ENCODE measurements around the gene EAF1.

The EAF1 gene

DNA sequence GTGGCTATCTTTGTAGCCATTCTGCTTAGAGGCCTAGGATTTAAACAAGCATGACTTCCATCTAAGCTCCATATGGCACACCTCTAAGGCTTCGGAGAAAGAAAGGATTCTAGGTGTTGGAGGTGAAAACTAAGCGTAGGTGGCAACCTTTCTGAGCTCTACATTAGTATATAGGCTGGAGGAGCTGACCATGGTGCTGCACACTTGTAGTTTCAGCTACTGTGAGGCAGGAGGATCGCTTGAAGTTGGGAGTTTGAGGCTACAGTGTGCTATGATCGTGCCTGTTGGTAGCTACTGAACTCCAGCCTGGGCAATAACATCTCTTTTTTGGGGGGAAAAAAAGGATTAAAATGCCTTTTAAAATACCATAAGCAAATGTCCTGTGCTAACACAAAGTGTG is 7.4 kb downstream of the EAF1 start:
- Histone ChIP-seq H3K4me3 (ENCODE audit: low read depth, low read length) (no peak overlapping the region), H3K27me3 (ENCODE audit: insufficient read depth, low read depth, severe bottlenecking) (no peaks in the 10 kb centered on the region), H3K27ac (no peak overlapping the region), H3K9me3 (ENCODE audit: severe bottlenecking) (no peaks in the 10 kb centered on the region), H3K36me3 (peaks cover 85% of the 10 kb centered on the region)
- no peak for DNase-seq
- TF ChIP-seq, protein P1, sequence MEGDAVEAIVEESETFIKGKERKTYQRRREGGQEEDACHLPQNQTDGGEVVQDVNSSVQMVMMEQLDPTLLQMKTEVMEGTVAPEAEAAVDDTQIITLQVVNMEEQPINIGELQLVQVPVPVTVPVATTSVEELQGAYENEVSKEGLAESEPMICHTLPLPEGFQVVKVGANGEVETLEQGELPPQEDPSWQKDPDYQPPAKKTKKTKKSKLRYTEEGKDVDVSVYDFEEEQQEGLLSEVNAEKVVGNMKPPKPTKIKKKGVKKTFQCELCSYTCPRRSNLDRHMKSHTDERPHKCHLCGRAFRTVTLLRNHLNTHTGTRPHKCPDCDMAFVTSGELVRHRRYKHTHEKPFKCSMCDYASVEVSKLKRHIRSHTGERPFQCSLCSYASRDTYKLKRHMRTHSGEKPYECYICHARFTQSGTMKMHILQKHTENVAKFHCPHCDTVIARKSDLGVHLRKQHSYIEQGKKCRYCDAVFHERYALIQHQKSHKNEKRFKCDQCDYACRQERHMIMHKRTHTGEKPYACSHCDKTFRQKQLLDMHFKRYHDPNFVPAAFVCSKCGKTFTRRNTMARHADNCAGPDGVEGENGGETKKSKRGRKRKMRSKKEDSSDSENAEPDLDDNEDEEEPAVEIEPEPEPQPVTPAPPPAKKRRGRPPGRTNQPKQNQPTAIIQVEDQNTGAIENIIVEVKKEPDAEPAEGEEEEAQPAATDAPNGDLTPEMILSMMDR (IDR thresholded peaks at IDR 0.05; ENCODE audit: low read depth, low read length): no peak

DNA sequence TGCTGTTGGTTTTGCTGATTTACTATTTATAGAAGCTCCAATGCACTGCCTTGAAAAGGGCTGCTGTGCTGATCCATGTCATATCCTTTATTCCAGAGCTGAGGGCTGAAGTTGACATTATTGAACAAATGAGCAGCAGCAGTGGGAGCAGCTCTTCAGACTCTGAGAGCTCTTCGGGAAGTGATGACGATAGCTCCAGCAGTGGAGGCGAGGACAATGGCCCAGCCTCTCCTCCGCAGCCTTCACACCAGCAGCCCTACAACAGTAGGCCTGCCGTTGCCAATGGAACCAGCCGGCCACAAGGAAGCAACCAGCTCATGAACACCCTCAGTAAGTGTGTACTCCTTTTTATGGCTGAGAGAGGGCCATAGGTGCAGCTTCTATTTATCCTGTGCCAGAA is 8.8 kb downstream of the EAF1 start:
- no peak overlapping the region for H3K27ac ChIP-seq
- H3K4me3 ChIP-seq (ENCODE audit: low read depth, low read length): no peak overlapping the region
- TF ChIP-seq, protein P1 (IDR thresholded peaks at IDR 0.05; ENCODE audit: low read depth, low read length): no peak
- H3K36me3 ChIP-seq: peaks cover 89% of the 10 kb centered on the region
- DNase-seq: no peak
- no peaks in the 10 kb centered on the region for H3K27me3 ChIP-seq (ENCODE audit: insufficient read depth, low read depth, severe bottlenecking)
- H3K9me3 ChIP-seq (ENCODE audit: severe bottlenecking): no peaks in the 10 kb centered on the region

DNA sequence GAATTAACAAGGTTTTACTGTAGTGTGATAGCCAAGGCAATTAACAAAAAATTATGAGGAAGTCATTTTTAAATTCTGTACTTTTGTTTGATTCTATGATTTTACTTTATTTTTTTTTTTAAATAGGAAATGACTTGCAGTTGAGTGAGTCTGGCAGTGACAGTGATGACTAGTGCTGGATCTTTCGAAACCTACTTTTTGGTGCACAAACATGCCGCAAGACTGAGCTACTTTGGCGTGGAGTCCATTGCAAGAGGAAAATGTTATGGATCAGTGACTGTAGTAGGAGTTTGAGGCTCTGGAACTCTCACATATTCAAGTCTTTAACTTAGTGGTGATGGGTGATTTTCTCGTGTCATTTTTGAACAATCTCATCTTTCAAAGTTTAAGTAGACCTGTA is 11.6 kb downstream of the EAF1 start:
- Histone ChIP-seq H3K27me3 (ENCODE audit: insufficient read depth, low read depth, severe bottlenecking) (no peaks in the 10 kb centered on the region), H3K36me3 (peaks cover 68% of the 10 kb centered on the region), H3K27ac (no peak overlapping the region), H3K4me3 (ENCODE audit: low read depth, low read length) (no peak overlapping the region), H3K9me3 (ENCODE audit: severe bottlenecking) (no peaks in the 10 kb centered on the region)
- TF ChIP-seq, protein P1 (IDR thresholded peaks at IDR 0.05; ENCODE audit: low read depth, low read length): no peak
- no peak for DNase-seq

DNA sequence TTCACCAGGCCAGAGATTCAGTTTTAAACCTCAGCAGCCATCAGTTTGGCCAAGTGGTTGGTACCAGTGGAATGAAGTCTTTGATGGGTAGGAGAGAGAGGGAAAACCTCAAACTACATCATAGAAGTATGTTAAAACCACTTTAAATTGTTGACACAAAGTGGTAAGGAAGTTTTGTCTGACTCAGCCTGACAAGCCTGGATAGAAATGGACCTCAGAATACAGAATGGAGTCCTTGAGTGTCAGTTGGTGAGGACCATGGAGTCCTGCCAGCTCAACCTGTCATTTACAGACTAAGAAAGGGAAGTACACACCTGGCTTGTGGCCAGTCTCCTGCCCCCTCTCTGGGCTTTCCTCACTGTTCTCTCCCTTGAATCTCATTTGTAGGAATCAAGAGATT is 12.1 kb downstream of the EAF1 start:
- H3K4me3 ChIP-seq (ENCODE audit: low read depth, low read length): no peak overlapping the region
- no peaks in the 10 kb centered on the region for H3K9me3 ChIP-seq (ENCODE audit: severe bottlenecking)
- peaks cover 63% of the 10 kb centered on the region for H3K36me3 ChIP-seq
- no peak overlapping the region for H3K27ac ChIP-seq
- no peaks in the 10 kb centered on the region for H3K27me3 ChIP-seq (ENCODE audit: insufficient read depth, low read depth, severe bottlenecking)
- TF ChIP-seq, protein P1 (IDR thresholded peaks at IDR 0.05; ENCODE audit: low read depth, low read length): no peak
- DNase-seq: no peak

DNA sequence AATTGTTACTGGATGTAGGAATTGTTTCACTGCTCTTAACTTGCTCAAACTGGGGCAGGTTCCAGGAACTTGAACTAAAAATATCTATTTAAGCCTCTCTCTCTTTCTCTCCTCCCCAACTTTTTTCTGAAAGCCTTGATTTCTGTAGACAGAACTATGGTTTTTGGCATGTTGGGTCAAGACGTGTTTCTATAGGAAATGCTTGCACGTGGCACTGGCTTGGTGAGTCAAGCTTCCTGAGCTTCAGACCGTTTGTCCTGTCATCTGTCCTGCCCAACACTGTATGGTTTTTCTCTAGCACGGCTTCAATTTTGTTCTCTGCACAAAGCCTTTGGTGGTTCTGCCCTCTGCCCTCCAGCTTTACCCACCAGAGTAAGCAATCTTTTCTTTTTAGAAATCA is 13.5 kb downstream of the EAF1 start:
- TF ChIP-seq, protein P1 (IDR thresholded peaks at IDR 0.05; ENCODE audit: low read depth, low read length): no peak
- DNase-seq: no peak
- H3K27me3 ChIP-seq (ENCODE audit: insufficient read depth, low read depth, severe bottlenecking): no peaks in the 10 kb centered on the region
- H3K36me3 ChIP-seq: peaks cover 49% of the 10 kb centered on the region
- no peak overlapping the region for H3K27ac ChIP-seq
- no peak overlapping the region for H3K4me3 ChIP-seq (ENCODE audit: low read depth, low read length)
- H3K9me3 ChIP-seq (ENCODE audit: severe bottlenecking): no peaks in the 10 kb centered on the region

DNA sequence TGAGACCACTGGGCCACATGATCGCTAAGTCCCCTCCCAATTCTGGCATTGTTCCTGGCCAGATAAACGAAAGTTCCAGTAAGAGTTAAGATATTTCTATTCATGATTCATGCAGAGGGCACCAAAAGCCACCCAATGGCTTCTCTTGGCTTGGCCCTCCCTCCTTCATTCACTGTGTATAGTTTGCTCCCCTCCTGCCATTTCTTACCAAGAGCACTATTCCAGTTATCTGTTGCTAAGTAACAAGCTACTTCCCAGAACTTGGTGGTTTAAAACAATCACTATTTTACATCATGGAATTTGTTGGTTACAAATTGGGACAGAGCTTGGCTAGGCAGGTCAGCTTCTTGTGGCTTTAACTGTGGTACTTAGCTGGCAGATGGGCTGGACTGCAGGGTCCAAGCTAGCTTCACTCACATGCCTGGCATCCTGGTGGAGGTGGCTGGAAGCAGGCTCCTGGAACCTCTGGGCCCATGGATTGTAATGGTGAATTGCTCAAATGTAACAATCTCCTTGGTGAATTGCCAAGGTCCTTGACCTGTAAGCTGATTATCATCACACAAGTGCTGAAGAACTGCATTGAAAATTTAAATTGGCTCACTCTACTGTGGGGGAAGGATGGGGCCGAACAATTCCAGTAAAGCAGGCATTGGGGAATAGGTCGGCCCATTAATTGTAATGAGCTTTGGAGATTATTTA is 16.6 kb downstream of the EAF1 start:
- no peak overlapping the region for H3K27ac ChIP-seq
- no peak overlapping the region for H3K4me3 ChIP-seq (ENCODE audit: low read depth, low read length)
- no peaks in the 10 kb centered on the region for H3K9me3 ChIP-seq (ENCODE audit: severe bottlenecking)
- H3K27me3 ChIP-seq (ENCODE audit: insufficient read depth, low read depth, severe bottlenecking): no peaks in the 10 kb centered on the region
- peaks cover 24% of the 10 kb centered on the region for H3K36me3 ChIP-seq
- TF ChIP-seq, protein P1 (IDR thresholded peaks at IDR 0.05; ENCODE audit: low read depth, low read length): no peak
- DNase-seq: no peak
